NCI-H2081 treated with DMSO at 0.1 percent for 48 hours (cell line): ENCODE measurements around the gene APOH.
"Not testable (repeated sequence)": the region's sequence is repeated elsewhere in the genome, so short reads cannot be mapped to it uniquely, and the experiment has no call there.

Source experiments
- DNase-seq: peaks from one replicate; lab custom pipeline; 2025; lab: John Stamatoyannopoulos, UW

APOH gene

GRCh38 chr17:66228887-66229782 lies at the start of gene APOH:
TSS of gene APOH (minus strand) at chr17:66229415. CDS start at chr17:66229379, 36 bp downstream.
- no peak for DNase-seq

- DNase-seq, result no peak
These were observed 48.0 kb upstream of the APOH start for GRCh38 chr17:66277191-66277590.

- DNase-seq, result no peak
These were observed 47.2 kb upstream of the APOH start for GRCh38 chr17:66276328-66276937.

GRCh38 chr17:66275651-66276050 lies 46.4 kb upstream of the APOH start:
- no peak for DNase-seq

- no peak for DNase-seq
These were observed 44.3 kb upstream of the APOH start for GRCh38 chr17:66273586-66273848.

- no peak for DNase-seq
These were observed 43.8 kb upstream of the APOH start for GRCh38 chr17:66272811-66273585.

GRCh38 chr17:66271512-66271911 lies 42.3 kb upstream of the APOH start:
- DNase-seq, result no peak

- DNase-seq, result no peak
These were observed 40.9 kb upstream of the APOH start for GRCh38 chr17:66270106-66270505.

- DNase-seq, result no peak
These were observed 39.2 kb upstream of the APOH start for GRCh38 chr17:66268247-66268927.

- DNase-seq, result no peak
These were observed 35.5 kb upstream of the APOH start for GRCh38 chr17:66264696-66265095.

- no peak for DNase-seq
These were observed 33.6 kb upstream of the APOH start for GRCh38 chr17:66262767-66263166.

GRCh38 chr17:66260688-66261087 lies 31.5 kb upstream of the APOH start:
- DNase-seq, result no peak

GRCh38 chr17:66260275-66260674 lies 31.1 kb upstream of the APOH start:
- DNase-seq, result no peak

- DNase-seq, result no peak
These were observed 26.3 kb upstream of the APOH start for GRCh38 chr17:66255527-66255971.

- peak; percentile 70 for DNase-seq
These were observed 25.9 kb upstream of the APOH start for GRCh38 chr17:66255112-66255511.

- DNase-seq, result not testable (repeated sequence)
These were observed 24.2 kb upstream of the APOH start for GRCh38 chr17:66253458-66253857.

- no peak for DNase-seq
These were observed 21.5 kb upstream of the APOH start for GRCh38 chr17:66250686-66251085.

- DNase-seq, result no peak
These were observed 19.1 kb upstream of the APOH start for GRCh38 chr17:66248285-66248684.

GRCh38 chr17:66241839-66242238 lies 12.6 kb upstream of the APOH start:
- no peak for DNase-seq

GRCh38 chr17:66240630-66241029 lies 11.4 kb upstream of the APOH start:
- DNase-seq, result no peak

GRCh38 chr17:66240013-66240412 lies 10.8 kb upstream of the APOH start:
- no peak for DNase-seq

GRCh38 chr17:66235377-66235994 lies 6.3 kb upstream of the APOH start:
- DNase-seq, result no peak
